RWPE2 (cell line): ENCODE results near the gene RRM2.

Experiments used
- ATAC-seq: fragments of 200-7000 bp; cut with Tn5 transposase; 3 replicates; pipeline ENCODE4 v1.9.1; 2021; ENCODE audit warnings: low read depth
- DNase-seq: peaks from one replicate; pipeline ENCODE4 v3.0.0-alpha.2; 2020; ENCODE audit warnings: low spot score
- H3K27ac ChIP-seq: fragments of 450-650 bp; 2 replicates; pipeline ENCODE4 v1.5.1; 2017; ENCODE audit warnings: mild to moderate bottlenecking; ENCODE audit not compliant: poor library complexity, severe bottlenecking
- H3K27me3 ChIP-seq: fragments of 250-450 bp; sonication (Bioruptor Pico); 2 replicates; pipeline ENCODE4 v1.5.1; 2021; ENCODE audit warnings: mild to moderate bottlenecking, moderate library complexity; ENCODE audit not compliant: insufficient read depth, poor library complexity, severe bottlenecking
- H3K36me3 ChIP-seq: fragments of 250-450 bp; sonication (Bioruptor Pico); 2 replicates; pipeline ENCODE4 v1.5.1; 2020; ENCODE audit warnings: low read depth, mild to moderate bottlenecking, moderate library complexity
- H3K4me1 ChIP-seq: fragments of 250-450 bp; sonication (Bioruptor Pico); 2 replicates; pipeline ENCODE4 v1.5.1; 2021; ENCODE audit warnings: mild to moderate bottlenecking, moderate library complexity; ENCODE audit not compliant: insufficient read depth, poor library complexity, severe bottlenecking
- H3K4me3 ChIP-seq: fragments of 250-450 bp; sonication (Bioruptor Pico); 2 replicates; pipeline ENCODE4 v1.5.1; 2021; ENCODE audit warnings: mild to moderate bottlenecking, moderate library complexity; ENCODE audit not compliant: severe bottlenecking
- H3K9me3 ChIP-seq: fragments of 250-450 bp; sonication (Bioruptor Pico); 2 replicates; pipeline ENCODE4 v1.5.1; 2021; ENCODE audit warnings: mild to moderate bottlenecking, moderate library complexity; ENCODE audit not compliant: severe bottlenecking
- TF ChIP-seq, protein P1 (sequence below): fragments of 450-650 bp; IDR thresholded peaks from one replicate; pipeline ENCODE4 v1.5.1; 2017; ENCODE audit warnings: mild to moderate bottlenecking, moderate library complexity; ENCODE audit not compliant: poor library complexity, severe bottlenecking

Gene RRM2

DNA sequence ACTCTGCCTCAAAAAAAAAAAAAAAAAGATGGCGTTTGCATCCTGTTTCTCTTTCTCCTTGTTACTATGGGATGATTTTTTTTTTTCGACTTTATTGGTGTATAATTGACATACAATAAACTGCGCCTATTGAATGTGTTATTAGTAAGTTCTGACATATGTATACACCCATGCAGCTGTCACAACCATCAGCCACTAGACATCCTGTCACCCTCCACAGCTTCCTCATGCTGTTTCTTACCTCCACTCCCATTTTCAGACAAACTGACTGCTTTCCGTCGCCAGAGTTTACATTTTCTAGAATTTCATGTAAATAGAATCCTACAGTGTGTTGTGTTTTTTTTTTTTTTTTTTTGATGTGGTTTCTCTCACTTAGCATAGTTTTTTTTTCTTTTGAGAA is 27.9 kb downstream of the RRM2 start:
- H3K36me3 ChIP-seq: no peaks in the 10 kb centered on the region; the same call in 1 of the 2 replicates
- no peaks in the 10 kb centered on the region for H3K9me3 ChIP-seq
- H3K4me3 ChIP-seq: no peak overlapping the region
- no peak overlapping the region for H3K27ac ChIP-seq
- no peaks in the 10 kb centered on the region for H3K4me1 ChIP-seq
- TF ChIP-seq, protein P1, sequence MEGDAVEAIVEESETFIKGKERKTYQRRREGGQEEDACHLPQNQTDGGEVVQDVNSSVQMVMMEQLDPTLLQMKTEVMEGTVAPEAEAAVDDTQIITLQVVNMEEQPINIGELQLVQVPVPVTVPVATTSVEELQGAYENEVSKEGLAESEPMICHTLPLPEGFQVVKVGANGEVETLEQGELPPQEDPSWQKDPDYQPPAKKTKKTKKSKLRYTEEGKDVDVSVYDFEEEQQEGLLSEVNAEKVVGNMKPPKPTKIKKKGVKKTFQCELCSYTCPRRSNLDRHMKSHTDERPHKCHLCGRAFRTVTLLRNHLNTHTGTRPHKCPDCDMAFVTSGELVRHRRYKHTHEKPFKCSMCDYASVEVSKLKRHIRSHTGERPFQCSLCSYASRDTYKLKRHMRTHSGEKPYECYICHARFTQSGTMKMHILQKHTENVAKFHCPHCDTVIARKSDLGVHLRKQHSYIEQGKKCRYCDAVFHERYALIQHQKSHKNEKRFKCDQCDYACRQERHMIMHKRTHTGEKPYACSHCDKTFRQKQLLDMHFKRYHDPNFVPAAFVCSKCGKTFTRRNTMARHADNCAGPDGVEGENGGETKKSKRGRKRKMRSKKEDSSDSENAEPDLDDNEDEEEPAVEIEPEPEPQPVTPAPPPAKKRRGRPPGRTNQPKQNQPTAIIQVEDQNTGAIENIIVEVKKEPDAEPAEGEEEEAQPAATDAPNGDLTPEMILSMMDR: no peak
- no peaks in the 10 kb centered on the region for H3K27me3 ChIP-seq
- no peak for DNase-seq
- no peak for ATAC-seq

DNA sequence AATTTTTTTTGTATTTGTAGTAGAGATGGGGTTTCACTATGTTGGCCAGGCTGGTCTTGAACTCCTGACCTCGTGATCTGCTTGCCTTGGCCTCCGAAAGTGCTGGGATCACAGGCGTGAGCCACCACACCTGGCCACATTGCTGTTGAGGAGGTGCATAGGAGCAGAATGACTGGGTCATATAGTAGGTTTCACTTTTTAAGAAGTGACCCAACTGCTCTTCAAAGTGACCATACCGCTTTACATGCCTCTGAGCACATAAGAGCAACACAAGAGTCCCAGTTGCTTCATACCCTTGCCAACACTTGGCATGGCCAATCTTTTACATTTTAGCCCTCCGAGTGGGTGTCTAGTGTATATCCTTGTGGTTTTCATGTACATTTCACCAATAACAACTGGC is 28.9 kb downstream of the RRM2 start:
- Histone ChIP-seq H3K27ac (no peak overlapping the region), H3K36me3 (no peaks in the 10 kb centered on the region; the same call in 1 of the 2 replicates), H3K4me1 (no peaks in the 10 kb centered on the region), H3K9me3 (no peaks in the 10 kb centered on the region), H3K27me3 (no peaks in the 10 kb centered on the region), H3K4me3 (no peak overlapping the region)
- no peak for ATAC-seq
- TF ChIP-seq, protein P1: no peak
- DNase-seq: no peak

DNA sequence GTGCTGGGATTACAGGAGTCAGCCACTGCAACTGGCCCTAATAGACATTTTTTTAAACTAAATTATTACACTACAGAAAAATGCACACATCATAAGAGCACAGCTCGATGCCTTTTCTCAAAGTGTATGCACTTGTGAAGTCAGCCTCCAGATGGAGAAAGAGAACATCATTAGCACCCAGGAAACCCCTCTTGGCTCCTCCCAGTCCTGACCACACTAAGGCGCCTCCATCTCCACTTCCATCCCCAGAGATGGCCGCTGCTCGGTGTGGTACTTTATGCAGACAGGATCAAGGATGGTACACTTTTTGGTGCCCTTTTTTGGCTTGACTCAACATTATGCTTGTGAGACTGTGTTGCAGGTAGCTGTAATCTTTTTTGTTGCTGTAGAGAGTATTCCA is 34.8 kb downstream of the RRM2 start:
- H3K9me3 ChIP-seq: no peaks in the 10 kb centered on the region

DNA sequence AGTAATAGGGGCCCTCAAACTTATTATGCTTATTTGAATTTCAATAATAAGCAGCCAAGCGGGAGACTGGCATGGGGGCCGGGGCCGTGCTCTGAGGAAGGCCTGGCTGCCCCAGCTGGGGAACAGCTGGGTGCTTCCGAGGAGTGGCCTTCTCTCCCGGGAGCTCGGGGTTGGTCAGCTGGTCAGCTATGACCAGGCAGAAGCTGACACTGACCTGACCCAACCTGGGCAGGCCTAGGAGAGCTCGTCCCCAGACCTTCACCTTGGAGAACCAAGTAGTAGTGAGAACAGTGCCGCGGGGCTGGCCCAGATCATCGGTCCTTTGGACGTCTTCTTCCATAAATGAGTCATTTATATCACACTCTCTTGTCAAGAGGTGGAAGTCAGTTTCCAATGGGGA is 36.1 kb downstream of the RRM2 start:
- Histone ChIP-seq H3K27me3 (no peaks in the 10 kb centered on the region), H3K4me3 (no peak overlapping the region), H3K27ac (no peak overlapping the region)

More for the DNA sequence above, 34.8 kb downstream of the RRM2 start:
- Histone ChIP-seq H3K4me3 (no peak overlapping the region), H3K27me3 (no peaks in the 10 kb centered on the region), H3K27ac (no peak overlapping the region), H3K4me1 (no peaks in the 10 kb centered on the region), H3K36me3 (no peaks in the 10 kb centered on the region)
- no peak for ATAC-seq
- TF ChIP-seq, protein P1: no peak
- DNase-seq: no peak

DNA sequence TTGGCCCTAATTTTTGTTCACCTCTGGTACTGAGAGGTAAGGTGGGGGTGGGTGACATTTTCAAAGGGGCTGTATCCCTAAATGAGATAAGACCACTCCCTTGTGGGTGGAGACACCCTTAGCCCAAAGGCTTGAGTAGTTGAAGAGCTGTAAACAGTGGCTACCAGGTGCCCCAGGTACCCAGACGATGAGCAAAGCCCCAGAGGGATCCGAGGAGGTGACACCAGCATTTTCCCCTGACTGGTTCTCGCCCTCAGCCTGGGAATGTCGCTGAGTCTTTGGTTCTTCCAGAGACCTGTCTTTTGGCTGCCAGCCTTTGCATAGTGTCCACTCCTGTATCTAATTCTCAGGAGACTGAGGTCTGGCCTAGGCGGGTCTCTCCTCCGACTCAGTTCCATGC is 36.5 kb downstream of the RRM2 start:
- no peak overlapping the region for H3K27ac ChIP-seq
- no peaks in the 10 kb centered on the region for H3K36me3 ChIP-seq
- H3K9me3 ChIP-seq: no peaks in the 10 kb centered on the region
- H3K4me3 ChIP-seq: no peak overlapping the region
- ATAC-seq: no peak
- no peak for DNase-seq
- TF ChIP-seq, protein P1: no peak
- no peaks in the 10 kb centered on the region for H3K4me1 ChIP-seq
- H3K27me3 ChIP-seq: no peaks in the 10 kb centered on the region

More for the DNA sequence above, 36.1 kb downstream of the RRM2 start:
- H3K4me1 ChIP-seq: no peaks in the 10 kb centered on the region
- no peak for ATAC-seq
- no peaks in the 10 kb centered on the region for H3K9me3 ChIP-seq
- DNase-seq: no peak
- no peaks in the 10 kb centered on the region for H3K36me3 ChIP-seq
- TF ChIP-seq, protein P1: no peak
